Central memory CD4-positive, alpha-beta T cell (primary cell): ENCODE measurements around the gene TTC7B.

Experiments used
- DNase-seq: peaks from one replicate; pipeline ENCODE4 v3.0.0; 2022

Gene TTC7B

GRCh38 chr14:90642244-90642717, 173.9 kb downstream of the TTC7B start:
- no peak for DNase-seq

- DNase-seq, result no peak
Observed at GRCh38 chr14:90641615-90642243, 174.5 kb downstream of the TTC7B start.

- no peak for DNase-seq
Observed at GRCh38 chr14:90641168-90641567, 175.1 kb downstream of the TTC7B start.

DNA sequence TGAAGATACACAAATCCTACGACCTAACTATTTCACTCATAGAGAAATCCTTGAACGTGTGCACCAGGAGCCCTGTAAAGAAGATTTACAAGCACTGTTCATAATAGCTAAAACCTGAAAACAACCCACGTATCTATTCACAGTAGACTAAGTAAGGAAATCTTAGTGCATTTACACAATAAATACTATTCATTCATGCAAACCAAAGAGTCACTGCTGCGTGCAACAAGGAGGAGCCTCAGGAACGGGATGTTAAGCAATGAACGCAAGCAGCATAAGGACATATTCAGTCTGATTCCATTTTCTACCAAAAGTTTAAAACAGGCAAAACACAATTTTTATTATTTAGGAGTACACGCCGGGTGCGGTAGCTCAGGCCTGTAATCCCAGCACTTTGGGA, 176.6 kb downstream of the TTC7B start:
- no peak for DNase-seq

DNA sequence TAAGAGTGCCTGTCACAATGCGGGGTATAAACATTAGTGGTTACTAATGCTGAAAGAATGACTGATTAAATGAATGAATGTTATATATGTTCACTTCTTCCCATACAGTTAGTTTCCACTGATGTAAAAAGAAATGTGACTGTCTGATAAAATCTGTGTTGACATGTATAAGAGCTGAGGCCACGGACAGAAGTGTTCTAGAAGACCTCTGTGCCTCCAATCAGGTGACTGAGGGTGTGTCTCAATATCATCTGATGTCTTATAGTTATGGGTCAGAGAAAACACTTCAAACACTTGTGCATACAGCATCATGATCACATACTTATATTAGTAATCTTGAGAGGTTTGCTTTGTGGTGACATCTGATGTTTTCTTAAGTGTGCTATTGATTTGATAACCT, 183.4 kb downstream of the TTC7B start:
- no peak for DNase-seq

- DNase-seq, result no peak
Observed at GRCh38 chr14:90632451-90632850, 183.8 kb downstream of the TTC7B start.

DNA sequence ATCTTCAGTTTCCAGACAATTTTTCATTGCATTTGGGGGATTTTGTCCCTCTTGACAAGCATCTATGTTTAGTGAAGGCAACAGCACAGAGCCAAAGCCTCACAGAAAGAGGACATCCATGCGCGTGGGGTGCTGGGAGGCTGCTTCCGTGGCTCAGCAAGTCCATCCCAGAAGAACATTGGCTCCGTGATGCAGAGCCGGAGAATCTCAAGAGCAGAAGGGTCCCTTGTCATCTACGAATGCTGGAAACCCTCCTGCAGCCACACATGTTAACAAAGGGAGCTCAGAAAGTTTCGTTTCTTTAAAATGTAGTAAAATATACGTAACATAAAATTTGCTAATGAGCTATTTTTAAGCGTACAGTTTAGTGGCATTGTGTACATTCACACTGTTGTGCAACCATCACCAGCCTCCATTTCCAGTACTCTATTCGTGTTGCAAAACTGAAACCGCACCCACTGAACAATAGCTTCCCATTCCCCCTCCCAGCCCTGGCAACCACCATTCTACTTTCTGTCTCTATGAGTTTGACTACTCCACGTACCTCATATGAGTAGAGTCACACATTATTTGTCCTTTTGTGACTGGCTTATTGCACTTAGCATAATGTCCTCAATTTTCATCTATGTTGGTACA, 185.9 kb downstream of the TTC7B start:
- no peak for DNase-seq

- no peak for DNase-seq
Observed at GRCh38 chr14:90629471-90629870, 186.8 kb downstream of the TTC7B start.

- DNase-seq, result no peak
Observed at GRCh38 chr14:90628825-90629224, 187.4 kb downstream of the TTC7B start.

- no peak for DNase-seq
Observed at GRCh38 chr14:90627478-90627877, 188.8 kb downstream of the TTC7B start.

DNA sequence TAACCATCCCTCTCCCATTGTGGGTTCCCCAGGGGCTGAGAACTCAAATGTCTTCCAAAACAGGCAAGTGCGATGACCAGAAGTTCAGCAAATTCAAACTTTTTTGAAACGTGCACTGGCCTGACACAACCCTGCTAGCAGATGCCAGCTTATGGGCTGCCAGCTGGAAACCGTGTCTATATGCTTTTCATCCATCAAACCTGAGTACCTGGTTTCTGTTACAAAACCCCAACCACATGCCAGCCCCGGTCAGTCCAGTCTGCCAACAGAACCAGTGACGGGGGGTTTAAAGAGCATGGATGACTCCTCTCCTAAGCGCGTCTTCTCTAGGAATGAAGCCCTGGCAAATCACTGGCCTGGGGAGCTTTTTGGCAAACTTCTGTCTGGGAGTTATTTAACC, 189.7 kb downstream of the TTC7B start:
- no peak for DNase-seq

GRCh38 chr14:90625445-90625844, 190.8 kb downstream of the TTC7B start:
- no peak for DNase-seq

GRCh38 chr14:90624732-90625400, 191.4 kb downstream of the TTC7B start:
- DNase-seq, result no peak

DNA sequence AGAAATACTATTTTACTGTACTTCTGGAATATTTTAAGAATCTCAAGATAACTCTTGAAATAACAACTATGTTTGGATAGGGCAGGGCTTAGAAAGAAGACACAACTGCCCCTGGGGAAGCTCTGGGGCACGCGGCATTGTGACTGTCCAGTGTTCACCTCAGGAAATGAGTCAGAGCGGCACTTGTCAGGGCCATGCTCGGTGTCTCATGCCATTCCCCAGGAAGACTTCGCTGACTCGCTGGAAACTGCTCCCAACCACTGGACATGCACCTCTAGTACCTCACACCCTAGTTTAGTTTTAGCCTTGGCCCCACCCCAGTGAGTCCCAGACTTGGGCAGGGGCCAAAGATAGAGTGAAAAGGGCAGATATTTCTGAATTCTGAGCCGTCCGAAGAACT, 192.0 kb downstream of the TTC7B start:
- no peak for DNase-seq

GRCh38 chr14:90621201-90621600, 195.0 kb downstream of the TTC7B start:
- no peak for DNase-seq

DNA sequence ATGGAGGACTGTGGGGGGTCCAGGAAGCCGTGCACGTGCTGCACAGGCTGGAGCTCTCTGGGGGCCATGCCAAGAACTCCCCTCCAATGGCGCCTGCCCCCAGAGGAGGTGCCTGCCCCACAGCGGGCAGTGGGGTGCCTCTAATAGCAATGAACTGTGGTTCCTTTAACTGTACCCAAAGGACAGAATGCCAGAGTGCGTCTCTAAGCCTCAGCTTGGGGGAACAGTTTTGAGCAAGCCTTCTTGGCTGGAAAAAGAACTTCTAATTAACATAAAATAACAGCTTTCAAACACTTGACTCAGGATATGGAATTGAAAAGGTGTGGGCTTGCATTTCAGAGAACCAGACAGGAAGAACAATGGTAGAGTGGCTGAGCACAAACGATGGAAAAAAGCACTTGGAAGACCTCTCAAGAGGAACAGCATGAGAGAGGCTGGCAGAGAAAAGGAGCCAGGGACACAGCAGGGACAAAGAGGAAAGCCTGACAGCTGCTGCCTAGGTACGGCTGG, 195.6 kb downstream of the TTC7B start:
- no peak for DNase-seq

GRCh38 chr14:90619911-90620310, 196.3 kb downstream of the TTC7B start:
- no peak for DNase-seq

- DNase-seq, result no peak
Observed at GRCh38 chr14:90617961-90618360, 198.3 kb downstream of the TTC7B start.

DNA sequence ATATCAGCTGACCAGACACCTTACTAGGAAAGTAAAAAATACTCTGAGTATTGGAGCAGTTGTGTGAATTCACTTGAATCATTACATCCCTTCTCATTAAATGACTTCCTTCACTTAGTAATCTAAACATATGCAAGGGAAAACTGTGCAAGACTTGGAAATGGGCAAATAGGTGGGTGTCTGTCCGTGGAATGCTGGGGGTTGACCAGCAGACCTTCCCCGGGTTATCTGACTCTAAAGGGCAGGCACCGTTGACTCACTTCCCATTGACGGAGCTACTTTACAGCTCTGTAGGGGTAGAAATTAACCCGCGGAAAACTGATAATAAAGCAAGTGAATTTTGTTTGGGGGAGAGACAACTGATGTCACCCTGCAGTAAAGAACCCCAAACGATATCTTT, 199.3 kb downstream of the TTC7B start:
- no peak for DNase-seq

DNA sequence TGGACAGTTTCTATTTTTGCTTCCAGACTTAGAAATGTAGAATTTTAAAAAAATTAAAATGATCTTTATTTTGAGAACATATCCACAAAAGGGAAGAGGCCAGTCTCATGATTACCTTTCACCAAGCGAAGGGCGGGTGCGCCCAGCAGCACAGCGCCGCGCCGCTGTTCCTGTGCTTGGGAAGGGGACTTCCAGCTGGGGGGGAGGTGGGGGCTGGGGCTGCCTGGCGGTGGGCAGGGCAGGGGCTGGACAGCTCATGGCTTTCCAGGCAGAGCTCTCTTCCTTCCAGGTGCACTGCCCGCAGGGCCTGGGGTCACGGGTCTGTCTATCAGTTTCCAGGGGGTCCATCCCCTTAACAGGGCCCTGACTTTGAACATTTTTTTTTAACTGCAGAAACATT, 199.9 kb downstream of the TTC7B start:
- DNase-seq, result no peak

GRCh38 chr14:90615517-90616060, 200.6 kb downstream of the TTC7B start:
- DNase-seq, result no peak

DNA sequence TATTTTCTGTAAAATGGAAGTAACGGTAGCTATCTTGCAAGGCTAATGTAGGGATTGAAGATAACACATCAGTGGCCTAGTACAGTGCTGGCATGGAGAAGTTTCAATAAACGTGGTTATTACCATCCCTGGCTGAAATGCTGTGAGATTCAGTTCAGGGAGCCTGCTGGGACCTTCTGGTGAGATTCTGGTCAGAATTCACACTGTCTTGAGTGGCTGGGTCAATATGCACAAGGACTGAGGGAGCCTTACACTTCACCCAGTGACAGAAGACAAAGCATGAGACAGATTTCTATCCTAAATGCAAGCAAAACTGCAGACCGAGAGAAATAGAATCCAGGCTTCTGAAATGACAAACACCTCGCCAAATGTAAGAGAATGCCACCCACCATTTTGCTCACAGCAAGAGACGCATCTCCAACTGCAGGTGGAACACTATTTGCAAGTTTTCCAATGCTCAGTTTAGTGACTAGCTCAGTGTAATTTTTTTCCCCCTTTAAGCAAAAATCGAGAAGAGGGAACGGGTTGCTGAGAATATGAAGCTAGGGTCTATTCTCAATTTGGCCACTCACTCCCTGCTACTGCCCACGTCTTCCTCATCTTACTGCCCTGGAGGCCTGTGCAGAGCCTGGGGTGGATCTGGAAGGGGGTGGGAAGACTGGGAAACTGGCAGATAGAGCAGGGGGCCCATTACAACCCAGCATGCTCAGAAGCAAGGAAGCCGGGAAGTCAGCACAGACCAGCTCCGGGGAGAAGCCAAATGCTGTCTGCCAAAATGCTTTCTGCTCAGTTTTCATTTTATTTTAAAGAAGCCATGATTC, 201.3 kb downstream of the TTC7B start:
- DNase-seq, result no peak

- no peak for DNase-seq
Observed at GRCh38 chr14:90613997-90614396, 202.2 kb downstream of the TTC7B start.
